Lower lobe of right lung (tissue), 2 donors: ENCODE results near the gene DENND2A. TPM values are rescaled to one million over a fixed set of nuclear protein-coding genes. Genes with fewer than 3 reads are reported as not detected.
A peak's percentile ranks its signal among the peaks of the same experiment; 100 is the strongest.

Source experiments
- ATAC-seq, 2 donors: fragments of 200-7000 bp; cut with Tn5 transposase; one replicate each; pipeline ENCODE4 v1.9.1; 2020 to 2022; ENCODE audit warnings: mild to moderate bottlenecking in 2 of 2, moderate library complexity in 2 of 2
- DNase-seq: peaks from one replicate; pipeline ENCODE4 v3.0.0-alpha.2; 2020
- H3K27ac ChIP-seq: fragments of 200-600 bp; one replicate; pipeline ENCODE4 v1.8.0; 2022
- H3K27me3 ChIP-seq: fragments of 200-600 bp; one replicate; pipeline ENCODE4 v1.8.0; 2022; ENCODE audit warnings: low read depth
- H3K36me3 ChIP-seq: fragments of 200-600 bp; one replicate; pipeline ENCODE4 v1.8.0; 2022; ENCODE audit warnings: mild to moderate bottlenecking
- H3K4me1 ChIP-seq: fragments of 200-600 bp; one replicate; pipeline ENCODE4 v1.8.0; 2022
- H3K4me3 ChIP-seq: fragments of 200-600 bp; one replicate; pipeline ENCODE4 v1.8.0; 2022; ENCODE audit warnings: mild to moderate bottlenecking
- H3K9me3 ChIP-seq: fragments of 200-600 bp; one replicate; pipeline ENCODE4 v1.8.0; 2022
- CTCF ChIP-seq: fragments of 200-600 bp; IDR thresholded peaks from one replicate; pipeline ENCODE4 v1.8.0; 2022; ENCODE audit warnings: antibody characterized with exemption, mild to moderate bottlenecking
- intact Hi-C: fragments of 100-400 bp; cut with DNase I; formaldehyde crosslinking; loops from one replicate; pipeline ENCODE4 v1.11.0; 2022
- total RNA-seq: library from RNA; stranded (reverse); fragmentation: NEBNext Ultra II Directional; extraction: Animal tissue kit (Norgen Biotek cat#: 25700); gene quantifications from one replicate; pipeline ENCODE4 v1.2.1, GENCODE V29; 2021
- donor health status: DM: no; HTN: yes; CAD: no; lungs with severe emphysema.

The DENND2A gene
- total RNA-seq, 1 donor from 2014 or later, result 19.0 TPM

- peak; percentile 42 for TF ChIP-seq CTCF
- Histone ChIP-seq H3K27ac (no peak overlapping the region), H3K4me3 (no peak overlapping the region), H3K27me3 (no peaks in the 10 kb centered on the region), H3K36me3 (peaks cover 11% of the 10 kb centered on the region), H3K9me3 (no peaks in the 10 kb centered on the region), H3K4me1 (peaks cover 37% of the 10 kb centered on the region)
- intact Hi-C loops, result no loop called here
- ATAC-seq (peak; percentile 23 to 34), DNase-seq (no peak)
Measured at GRCh38 chr7:140674899-140675701, 34.5 kb upstream of the DENND2A start.

GRCh38 chr7:140674356-140674800, 33.8 kb upstream of the DENND2A start:
- intact Hi-C loops, result no loop called here
- DNase-seq (peak; percentile 63), ATAC-seq (peak in 1 of 2 donors; percentile 7)
- Histone ChIP-seq H3K4me1 (peaks cover 37% of the 10 kb centered on the region), H3K27me3 (no peaks in the 10 kb centered on the region), H3K4me3 (peak overlapping the region; percentile 77), H3K36me3 (peaks cover 4% of the 10 kb centered on the region), H3K9me3 (no peaks in the 10 kb centered on the region), H3K27ac (no peak overlapping the region)
- no peak for TF ChIP-seq CTCF

GRCh38 chr7:140673774-140674155, 33.2 kb upstream of the DENND2A start:
- TF ChIP-seq CTCF, result no peak
- no peaks in the 10 kb centered on the region for H3K36me3 ChIP-seq
- no peaks in the 10 kb centered on the region for H3K27me3 ChIP-seq
- H3K27ac ChIP-seq, result peak overlapping the region; percentile 84
- intact Hi-C loops, result no loop called here
- no peaks in the 10 kb centered on the region for H3K9me3 ChIP-seq
- peaks cover 37% of the 10 kb centered on the region for H3K4me1 ChIP-seq
- peak overlapping the region; percentile 77 for H3K4me3 ChIP-seq
- DNase-seq (no peak), ATAC-seq (peak; percentile 6 to 7)

GRCh38 chr7:140673063-140673773, 32.6 kb upstream of the DENND2A start:
- H3K9me3 ChIP-seq, result no peaks in the 10 kb centered on the region
- H3K27ac ChIP-seq, result peak overlapping the region; percentile 84
- ATAC-seq (peak; percentile 84 to 87), DNase-seq (peak; percentile 80)
- intact Hi-C loops, result no loop called here
- no peaks in the 10 kb centered on the region for H3K27me3 ChIP-seq
- H3K4me1 ChIP-seq, result peaks cover 37% of the 10 kb centered on the region
- no peaks in the 10 kb centered on the region for H3K36me3 ChIP-seq
- TF ChIP-seq CTCF, result no peak
- H3K4me3 ChIP-seq, result peak overlapping the region; percentile 77

GRCh38 chr7:140672382-140673062, 31.9 kb upstream of the DENND2A start, which contains the start of gene ADCK2:
TSS of gene ADCK2 (plus strand) at chr7:140672945. CDS start at chr7:140673331, 386 bp downstream.
- peak within 1 kb of the TSS; percentile 77 for H3K4me3 ChIP-seq
- intact Hi-C loops, result no loop called here
- H3K4me1 ChIP-seq, result peaks cover 37% of the 10 kb centered on the region
- DNase-seq, result peak; percentile 76
- H3K27me3 ChIP-seq, result no peaks in the 10 kb centered on the region
- ATAC-seq, result peak; percentile 80 to 85
- TF ChIP-seq CTCF, result no peak
- no peaks in the 10 kb centered on the region for H3K36me3 ChIP-seq
- no peaks in the 10 kb centered on the region for H3K9me3 ChIP-seq
- peak within 1 kb of the TSS; percentile 84 for H3K27ac ChIP-seq
